Central memory CD4-positive, alpha-beta T cell (primary cell): ENCODE results near the gene RAB31.

Source experiments
- DNase-seq: peaks from one replicate; pipeline ENCODE4 v3.0.0; 2022

The RAB31 gene

DNA sequence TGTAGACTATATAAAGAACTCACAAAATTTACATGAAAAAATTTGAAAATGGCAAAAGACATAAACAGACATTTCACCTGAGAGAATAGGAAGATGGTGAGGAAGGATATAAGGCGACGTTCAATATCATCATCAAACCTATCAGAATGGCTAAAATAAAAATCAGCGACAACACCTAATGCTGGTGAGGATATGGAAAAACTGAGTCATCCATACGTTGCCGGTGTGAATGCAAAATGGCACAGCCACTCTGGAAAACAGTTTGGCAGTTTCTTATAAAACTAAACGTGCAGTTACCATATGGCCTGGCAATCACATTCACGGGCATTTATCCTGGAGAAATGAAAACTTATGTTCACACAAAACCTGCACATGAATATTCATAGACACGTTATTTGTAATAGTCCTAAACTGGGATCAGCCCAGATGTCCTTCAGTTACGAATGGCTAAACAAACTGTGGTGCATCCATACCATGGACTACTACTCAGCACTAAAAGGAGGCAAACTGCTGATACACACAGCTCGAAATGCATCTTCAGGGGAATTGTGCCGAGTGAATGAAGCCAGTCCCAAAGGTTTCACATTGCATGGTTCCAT, 114.6 kb downstream of the RAB31 start:
- no peak for DNase-seq

DNA sequence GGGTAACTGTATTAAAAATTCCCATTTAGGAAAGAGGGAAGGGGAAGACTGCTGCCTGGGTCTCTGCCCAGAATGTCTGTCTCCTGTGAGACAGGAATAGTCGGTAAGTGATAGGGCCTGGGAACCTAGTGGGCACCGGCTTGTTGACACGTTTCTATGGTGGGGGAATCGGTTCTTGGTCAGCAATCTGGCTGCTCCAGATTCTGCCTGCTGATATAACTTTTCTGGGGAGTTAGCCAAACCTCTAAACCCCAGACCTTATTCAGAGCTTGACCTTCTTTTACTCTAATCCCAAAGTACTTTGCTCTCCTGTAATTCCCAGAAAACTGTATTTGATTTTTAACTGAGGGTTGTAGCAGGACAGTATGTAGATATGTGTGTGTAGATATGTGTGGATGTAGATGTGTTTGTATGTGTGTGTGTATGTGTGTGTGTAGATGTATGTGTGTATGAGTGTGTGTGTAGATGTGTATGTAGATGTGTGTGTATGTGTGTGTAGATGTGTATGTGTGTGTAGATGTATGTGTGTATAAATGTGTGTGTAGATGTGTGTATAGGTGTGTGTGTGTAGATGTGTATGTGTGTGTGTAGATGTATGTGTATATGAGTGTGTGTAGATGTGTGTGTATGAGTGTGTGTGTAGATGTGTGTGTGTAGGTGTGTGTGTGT, 115.8 kb downstream of the RAB31 start:
- no peak for DNase-seq

DNA sequence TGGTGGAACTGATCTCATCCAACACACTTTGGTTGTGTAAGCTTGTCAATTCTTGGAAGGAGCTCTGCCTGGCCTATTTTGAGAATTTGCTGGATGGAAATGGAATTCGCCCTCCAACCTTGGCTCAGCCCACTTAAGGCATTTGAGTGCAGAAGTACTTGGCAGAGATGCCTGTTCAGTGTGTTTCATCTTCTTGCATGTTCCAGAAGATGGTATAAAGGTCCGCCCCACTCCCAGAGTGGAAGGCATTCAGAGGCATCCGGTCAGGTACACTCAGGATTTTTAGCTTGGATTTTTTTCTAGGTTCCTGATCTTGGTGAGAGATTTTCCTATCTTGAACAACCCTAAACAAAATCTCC, 116.4 kb downstream of the RAB31 start:
- DNase-seq: no peak

DNA sequence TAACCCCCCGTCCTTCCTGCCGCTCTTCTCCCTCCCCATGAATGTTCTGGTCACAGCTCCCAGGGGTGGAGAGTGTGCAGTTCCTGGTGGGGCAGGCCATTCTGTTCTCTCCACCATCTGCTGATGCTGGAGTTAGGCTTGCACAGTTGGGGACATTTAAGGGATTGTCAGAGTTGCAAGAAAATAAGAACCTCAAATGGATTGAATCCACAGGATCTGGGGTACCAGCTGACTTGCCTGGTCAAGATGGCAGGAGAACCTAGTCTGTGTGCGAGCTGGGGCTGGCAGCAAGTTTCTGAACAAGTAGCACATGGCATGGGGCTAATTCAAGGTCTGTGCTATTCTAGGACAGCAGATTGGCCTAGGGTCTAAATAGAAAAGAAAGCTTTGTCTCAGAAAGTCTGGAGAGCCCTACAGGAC, 116.9 kb downstream of the RAB31 start:
- DNase-seq: no peak

DNA sequence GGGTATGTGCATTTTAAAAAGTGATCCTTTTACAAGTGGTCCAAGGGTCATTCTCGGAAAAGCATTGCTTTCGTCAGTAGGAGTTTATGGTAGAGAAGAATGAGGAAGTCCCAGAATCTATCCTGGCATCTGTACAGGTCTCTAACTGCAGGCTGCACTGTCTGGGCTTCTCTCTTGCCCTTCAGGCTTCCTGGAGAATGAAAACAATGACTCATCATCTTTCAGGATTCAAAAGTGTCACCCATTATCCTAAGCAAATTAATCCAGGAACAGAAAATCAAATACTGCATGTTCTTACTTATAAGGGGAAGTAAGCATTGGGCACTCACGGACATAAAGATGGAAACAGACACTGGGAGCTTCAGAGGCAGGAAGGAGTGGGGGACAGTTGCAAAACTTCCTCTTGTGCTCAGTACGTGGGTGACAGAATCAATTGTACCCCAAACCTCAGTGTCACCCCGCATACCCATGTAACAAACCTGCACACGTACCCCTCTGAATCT, 117.5 kb downstream of the RAB31 start:
- DNase-seq: no peak

DNA sequence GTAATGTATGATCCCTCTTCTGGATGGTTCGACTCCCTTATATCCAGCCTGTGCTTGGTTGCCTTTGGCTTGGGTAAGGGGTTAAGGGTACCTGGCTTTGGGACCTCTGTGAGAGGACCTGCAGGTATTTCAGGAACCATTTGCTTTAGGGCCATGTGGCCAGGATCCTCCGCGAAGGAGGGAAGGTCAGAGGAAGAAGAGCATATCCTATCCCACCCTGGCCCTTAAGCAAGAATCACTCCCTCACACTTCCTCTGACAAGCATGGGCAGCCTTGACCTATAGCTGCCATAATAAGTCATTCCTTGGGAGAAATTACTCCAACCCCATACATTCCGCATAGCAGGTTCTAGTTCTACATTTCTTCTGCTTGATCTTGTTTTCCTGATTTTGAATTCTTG, 118.6 kb downstream of the RAB31 start:
- DNase-seq: no peak

DNA sequence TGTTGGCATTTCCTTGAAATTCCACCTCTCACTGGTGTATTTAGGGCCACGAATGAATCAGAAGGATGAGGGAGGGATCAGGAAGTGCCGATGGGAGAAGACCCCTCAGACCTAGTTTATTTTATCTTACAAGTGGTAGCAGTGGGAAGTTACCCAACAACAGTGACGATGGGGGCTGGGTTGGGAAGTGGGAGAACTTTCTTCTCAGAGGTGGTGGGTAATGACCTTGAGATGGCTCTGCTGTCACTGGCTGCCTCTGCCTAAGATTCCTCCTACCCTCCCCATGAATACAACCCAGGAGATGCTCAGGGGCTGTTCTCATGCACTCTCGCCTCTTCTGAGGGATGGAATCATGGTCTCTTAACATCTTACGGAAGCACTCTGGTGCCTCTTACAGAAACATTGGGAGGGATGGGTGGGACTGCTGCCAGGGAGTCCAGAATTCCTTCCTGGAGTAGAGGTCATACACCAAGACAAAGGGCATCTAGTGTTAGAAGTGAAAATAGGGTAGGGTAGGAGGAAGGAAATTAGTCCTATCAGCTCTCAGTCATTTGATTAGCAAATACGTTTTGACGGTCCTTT, 119.2 kb downstream of the RAB31 start:
- no peak for DNase-seq

DNA sequence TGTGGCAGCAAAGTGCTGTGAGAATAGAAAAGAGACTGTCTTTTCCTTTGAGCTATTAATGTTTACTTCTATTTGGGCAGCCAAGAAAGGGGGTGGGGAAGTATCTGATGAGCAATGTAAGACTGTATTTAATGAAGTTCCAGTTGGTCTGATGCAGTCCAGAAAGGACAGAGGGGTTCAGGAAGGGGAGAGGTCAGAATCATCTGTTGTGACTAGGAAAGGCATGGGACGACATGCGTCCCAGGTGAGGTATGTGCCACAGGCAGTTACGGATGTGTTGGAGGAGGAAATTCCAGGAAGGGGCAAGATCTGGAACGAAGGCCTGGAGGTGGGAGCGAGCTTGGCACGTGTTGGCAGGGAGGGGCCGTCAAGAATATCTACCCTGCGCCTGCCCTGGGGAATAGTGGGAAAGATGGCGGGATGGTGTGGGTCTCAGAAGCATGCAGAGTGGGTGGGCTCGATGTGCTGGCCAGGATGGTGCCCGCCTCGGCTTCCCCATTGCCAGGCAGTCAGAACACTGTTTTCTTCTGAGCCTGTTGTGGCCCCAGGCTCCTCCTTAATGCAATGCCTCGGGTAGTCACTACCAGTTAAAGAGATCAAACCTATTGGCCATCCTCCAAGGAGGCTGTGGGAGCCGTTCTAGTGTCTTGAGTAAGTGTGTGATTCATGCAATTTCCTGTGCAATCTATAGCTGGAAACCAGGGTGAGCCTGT, 119.8 kb downstream of the RAB31 start:
- DNase-seq: no peak

DNA sequence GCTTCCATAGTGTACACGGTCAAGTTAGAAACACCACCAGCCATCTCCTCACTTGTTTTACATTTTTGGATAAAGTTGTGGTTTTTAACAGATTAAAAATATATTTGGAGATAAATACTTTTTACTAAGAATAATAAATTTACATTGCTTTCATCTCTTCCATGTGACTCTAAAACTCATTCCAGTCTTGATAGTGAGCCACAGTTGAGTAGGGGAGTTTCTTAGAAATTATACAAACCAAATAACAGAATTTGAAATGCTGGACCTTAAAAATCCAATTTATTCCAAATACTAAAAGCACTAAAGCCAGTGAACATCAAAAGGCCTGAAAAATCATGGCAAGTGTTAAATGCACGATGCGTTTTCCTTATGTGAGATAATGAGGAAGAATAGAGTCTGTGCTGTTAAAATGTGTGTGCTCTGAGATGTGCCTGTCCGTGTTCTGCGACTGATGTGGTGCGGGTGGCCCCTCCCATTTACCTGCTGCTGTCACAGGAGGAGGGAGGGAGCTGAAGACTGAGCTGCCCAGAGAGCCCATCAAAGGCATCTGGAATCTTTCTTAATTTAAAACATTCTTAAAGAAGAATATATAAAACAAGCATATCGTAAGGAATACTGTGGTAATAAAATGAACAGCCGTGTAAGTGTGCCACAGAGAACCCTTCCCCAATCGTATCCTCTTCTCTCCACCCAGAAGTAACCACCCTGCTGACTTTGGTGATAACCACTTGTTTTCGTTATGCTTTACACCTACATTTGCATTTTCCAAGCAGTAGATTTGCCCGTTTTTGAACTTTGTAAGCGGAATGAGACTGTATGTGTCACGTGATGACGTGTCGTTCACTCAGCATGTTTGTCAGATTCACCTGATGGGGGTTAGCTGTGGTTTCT, 120.7 kb downstream of the RAB31 start:
- no peak for DNase-seq

DNA sequence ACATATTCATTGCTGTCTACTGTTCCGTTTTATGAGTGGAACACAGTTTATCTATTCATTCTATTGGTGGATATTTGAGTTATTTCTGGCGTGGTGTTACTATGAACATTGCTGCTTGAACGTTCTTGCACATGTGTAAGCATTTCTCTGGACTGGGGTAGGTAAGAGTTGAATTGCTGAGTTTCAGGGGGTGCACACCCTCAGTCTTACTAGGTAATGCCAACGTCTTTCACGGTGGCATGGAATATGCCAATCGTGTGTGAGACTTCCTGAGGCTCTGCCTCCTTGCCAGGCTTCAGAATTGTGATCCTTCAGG, 121.3 kb downstream of the RAB31 start:
- DNase-seq: no peak

DNA sequence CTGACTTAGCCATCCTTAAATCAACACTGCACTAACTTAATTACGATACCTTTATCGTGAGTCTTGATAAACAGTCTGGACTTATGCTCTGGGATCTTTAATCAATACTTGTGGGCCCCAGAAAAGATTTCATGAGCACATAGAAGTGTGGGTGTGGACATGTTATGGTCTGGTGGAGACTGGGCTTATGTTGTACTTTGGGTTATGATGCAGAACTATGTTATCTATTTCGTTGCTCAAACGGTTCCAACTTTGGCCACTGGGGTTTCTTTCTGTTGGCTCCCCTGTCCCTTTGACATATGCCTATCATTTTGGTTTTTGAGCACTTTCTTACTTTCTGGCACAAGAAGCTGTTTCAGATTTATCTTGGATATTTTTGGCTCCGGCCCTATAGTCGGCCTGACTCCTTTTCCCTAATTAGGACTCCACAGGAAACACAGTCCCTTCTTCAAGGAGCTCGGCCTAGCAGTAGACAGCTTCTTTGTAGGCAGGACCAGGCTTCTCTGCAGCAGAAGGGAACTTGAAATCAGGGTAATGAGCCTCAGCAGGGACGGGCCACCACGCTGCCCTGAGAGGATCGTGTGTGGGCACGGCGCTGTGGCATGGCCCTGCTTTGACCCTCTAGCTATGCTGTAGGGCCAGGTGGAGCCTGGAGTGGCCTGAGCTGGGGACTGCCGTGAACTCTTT, 123.1 kb downstream of the RAB31 start:
- no peak for DNase-seq

DNA sequence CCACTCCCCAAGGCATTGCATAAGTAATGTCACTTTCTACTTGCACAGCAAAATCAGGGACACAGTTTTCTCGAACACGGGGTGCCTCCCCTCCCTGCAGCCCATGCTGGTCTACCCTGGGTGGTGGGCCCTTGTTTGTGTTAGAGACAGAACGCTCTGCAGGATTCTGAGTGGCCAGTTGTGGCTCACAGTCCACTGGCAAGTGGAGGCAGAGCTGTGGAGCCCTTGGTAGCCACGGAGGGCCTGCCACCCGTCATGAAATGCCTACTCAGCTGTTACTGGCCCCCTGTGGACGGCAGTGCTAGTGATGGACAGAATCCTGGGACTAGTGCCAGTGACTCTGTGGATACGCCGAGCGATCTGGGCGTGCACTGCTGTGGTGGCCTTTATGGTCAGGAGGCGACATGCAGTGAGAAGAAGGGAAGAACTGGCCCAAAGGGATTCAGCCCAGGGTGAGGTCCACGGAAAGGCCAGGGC, 123.7 kb downstream of the RAB31 start:
- no peak for DNase-seq

DNA sequence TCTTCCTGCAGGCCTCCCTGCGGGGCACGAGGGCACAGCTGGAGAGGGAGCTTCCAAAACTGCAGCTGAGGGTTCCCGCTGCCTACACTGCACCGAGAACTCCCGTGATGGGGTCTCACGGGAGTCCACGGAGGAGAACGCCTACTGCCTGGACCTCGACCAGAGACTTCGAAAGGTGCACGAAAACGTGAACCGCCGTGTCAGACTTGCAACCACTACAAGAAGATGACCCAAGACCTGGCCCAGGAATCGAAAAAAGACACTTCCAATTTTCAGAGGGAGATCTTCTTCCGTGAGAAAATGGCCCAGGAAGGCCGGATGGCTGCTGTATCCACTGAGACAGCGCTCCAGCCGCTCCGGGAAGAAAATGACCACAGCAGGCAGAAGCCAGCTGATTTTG, 124.8 kb downstream of the RAB31 start:
- DNase-seq: no peak

DNA sequence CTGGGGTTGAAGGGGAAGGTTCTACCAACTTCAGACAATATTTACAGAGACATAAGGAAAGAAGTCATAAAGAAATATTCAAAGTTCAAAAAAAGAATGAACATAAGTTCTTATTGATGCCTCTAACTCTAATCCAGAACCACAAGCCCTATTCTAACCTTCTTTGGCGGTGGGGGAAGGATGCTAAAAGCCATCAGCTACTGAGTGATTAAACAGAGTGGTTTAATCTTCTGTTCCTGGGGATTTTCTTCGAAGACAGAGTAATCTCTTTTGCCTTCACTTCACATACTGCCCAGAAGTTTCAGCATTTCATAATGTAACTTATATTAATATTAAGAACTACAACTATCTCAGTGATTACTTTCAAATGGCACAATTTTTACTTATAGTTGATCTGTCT, 126.5 kb downstream of the RAB31 start:
- DNase-seq: no peak

DNA sequence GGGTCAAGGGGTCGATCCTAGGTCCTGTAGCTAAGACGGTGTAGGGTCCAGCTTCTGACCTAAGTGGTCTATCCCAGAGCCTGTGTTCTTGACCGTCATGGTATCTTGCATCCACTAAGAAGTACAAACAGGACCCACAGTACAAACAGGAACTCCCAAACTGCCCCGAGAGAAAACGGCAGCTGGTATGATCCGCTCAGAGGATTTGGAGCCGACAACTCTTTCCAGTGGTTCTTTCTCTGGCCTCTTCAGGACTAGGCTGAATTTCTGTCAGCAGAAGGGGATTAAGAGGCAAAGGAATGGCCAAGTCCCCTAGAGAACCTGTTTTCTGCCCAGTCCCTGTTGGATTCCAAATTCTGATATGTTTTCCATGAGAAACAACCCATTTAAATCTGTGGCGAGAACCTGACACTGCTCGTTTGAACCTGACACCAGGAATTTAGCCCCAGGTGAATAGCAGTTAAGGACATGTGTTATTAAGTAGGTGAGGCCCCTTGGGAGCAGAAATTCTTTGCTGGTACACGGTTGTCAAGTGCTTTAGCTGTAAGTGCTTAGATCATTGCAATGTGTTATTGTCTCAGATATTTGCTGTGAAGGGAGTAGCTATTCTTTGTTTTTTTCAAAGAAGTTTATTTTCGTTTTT, 127.1 kb downstream of the RAB31 start:
- no peak for DNase-seq

DNA sequence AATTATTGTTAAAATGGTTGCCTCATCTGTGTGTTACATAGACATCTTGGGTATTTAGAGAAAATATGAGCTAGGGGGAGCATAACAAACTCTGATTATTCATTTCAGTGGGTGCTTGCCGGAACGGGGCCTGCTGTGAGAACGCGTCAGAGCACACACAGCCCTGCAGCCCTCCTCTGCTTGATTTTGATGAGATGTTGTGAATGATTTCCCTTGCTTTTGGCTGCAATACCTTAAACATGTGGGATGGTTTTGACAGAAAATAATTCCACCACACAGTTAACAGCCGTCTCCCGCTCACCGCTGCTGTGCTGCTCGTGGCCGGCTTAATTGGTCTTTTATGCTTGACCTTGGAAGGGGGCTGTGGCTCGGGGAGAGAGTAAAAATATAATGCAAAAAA, 127.7 kb downstream of the RAB31 start:
- no peak for DNase-seq

DNA sequence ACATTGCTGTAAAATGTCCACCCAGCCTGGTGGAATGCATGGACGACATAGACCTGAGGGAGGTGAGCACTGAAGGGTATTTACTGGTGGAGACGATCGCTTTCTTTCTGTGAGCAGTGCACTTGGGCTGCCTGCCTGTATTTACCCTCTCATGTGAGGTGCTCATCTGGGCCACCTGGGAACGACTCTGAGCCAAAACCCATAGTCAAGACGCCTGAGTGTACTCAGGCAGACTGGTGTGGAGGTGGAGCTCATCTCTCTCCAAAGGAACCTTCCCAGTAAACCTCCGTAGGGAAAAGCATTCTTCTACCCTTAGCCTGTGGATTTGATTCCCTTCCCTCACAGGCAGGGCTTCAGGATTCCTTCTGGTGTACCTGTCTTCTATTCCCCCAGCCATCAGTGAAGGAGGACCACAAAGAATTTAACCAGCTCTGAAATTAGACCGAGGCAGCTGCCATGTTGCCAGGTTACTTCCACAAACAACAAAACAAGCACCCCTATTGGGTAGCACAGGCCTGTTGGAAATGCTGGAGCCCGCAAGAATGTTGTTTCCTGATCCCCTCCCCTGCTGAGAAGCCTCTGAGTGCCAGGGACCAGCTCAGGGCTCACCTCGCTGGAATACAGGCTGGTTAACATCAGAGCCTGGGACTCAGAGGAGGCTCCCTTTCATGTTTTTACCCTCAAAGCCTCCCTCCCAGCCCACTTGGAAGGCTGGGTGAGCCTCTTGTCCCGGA, 130.2 kb downstream of the RAB31 start:
- DNase-seq: no peak

DNA sequence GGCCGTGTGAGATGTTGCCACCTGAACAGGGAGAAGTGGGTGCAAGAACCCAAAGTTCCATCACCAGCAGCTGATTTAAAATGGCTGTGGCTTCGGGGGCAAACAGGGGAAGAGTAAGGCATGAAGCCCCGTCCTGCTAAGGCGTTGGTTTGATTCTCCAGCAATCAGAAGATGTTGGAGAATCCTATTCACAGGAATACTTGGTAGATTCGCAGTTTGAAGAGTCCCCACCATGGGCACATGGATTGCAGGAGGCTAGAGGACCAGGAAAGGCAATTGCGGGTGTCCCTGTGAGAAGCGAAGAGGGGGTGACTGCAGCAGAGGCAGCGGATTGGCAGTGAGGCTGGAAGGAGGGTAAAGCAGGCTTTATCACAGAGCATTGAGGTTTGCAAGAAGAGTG, 131.1 kb downstream of the RAB31 start:
- DNase-seq: no peak

DNA sequence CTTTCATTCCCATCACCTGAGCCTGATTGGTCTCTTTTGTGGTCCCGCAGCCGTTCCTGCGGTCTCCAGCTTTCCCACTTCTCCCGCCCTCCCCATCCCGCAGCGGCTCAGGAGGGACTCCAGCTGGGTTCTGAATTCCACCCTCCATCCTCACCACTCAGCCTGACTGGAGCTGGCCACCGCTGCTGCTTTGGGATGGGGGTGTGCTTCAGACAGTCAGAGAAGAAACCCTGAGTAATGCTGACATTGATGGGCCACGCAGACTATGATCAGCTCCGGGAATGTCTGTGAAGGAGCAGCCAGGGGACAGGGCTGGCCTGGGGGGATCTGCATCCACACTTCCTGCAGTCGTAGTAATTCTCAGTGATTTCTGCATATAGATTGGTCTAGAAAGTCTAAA, 131.8 kb downstream of the RAB31 start:
- no peak for DNase-seq

DNA sequence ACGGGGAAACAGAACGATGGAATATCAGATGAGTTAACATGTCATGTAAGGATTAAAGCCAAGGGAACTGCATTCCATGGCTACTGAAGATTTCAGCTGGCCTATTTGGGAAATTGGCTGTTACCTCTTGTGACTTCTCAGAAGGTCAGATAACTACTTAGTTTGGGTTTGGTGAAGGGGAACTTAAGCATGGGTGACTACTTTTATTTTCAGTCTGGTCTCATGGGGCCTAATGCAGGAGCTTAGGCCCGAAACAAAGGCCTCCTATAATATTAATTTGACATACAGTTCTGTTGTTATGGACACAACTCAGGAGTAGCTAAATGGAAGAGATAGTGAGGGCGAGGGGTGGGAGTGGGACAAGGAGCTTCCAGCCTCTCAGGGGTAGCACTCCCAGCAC, 133.7 kb downstream of the RAB31 start:
- no peak for DNase-seq

DNA sequence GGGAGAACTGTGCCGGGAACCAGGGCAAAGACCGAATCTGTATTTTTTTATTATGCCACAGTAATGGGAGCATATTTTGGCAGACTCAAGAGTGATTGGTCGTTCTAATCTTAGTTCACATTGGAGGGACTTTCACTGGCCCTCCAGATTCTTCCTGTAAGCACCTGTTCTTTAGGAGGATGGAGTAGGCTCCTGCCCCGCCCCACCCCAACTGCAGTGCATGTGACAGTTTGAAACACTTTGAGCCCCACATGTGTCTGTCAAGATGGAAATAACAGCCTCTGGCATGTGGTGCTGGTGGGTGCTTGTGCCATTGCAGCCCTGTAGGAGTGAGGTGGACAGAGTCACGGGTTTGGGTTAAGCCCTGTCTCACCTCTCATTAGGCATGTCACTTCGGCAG, 134.3 kb downstream of the RAB31 start:
- no peak for DNase-seq
